H9 (cell line): Measurements from ENCODE around the gene GTF2E1. TPM values are rescaled to one million over a fixed set of nuclear protein-coding genes. Genes with fewer than 3 reads are reported as not detected.

Source experiments
- DNase-seq: peaks from one replicate; pipeline ENCODE4 v3.0.0-alpha.2; 2017
- H2AFZ ChIP-seq: one replicate; pipeline ENCODE4 v1.6.1; 2013; ENCODE audit warnings: mild to moderate bottlenecking, low read length, control low read depth, moderate library complexity
- H2AK5ac ChIP-seq: 2 replicates; pipeline ENCODE4 v1.6.1; 2013; ENCODE audit warnings: low read length, control low read depth, mixed read lengths; ENCODE audit not compliant: insufficient read length
- H2BK120ac ChIP-seq: one replicate; pipeline ENCODE4 v1.6.1; 2013; ENCODE audit warnings: low read depth, mild to moderate bottlenecking, low read length, control low read depth, inconsistent platforms; ENCODE audit not compliant: poor library complexity, severe bottlenecking
- H2BK12ac ChIP-seq: 2 replicates; pipeline ENCODE4 v1.6.1; 2013; ENCODE audit warnings: low read length, control low read depth, mixed read lengths, low read depth; ENCODE audit not compliant: insufficient read length
- H2BK15ac ChIP-seq: 2 replicates; pipeline ENCODE4 v1.6.1; 2013; ENCODE audit warnings: low read depth, low read length, control low read depth
- H2BK20ac ChIP-seq: one replicate; pipeline ENCODE4 v1.6.1; 2013; ENCODE audit warnings: low read depth, mild to moderate bottlenecking, low read length, control low read depth, inconsistent platforms; ENCODE audit not compliant: poor library complexity, severe bottlenecking
- H2BK5ac ChIP-seq: 2 replicates; pipeline ENCODE4 v1.6.1; 2013; ENCODE audit warnings: low read length, control low read depth, mixed read lengths; ENCODE audit not compliant: insufficient read length
- H3K14ac ChIP-seq: 2 replicates; pipeline ENCODE4 v1.6.1; 2013; ENCODE audit warnings: low read length, control low read depth; ENCODE audit not compliant: insufficient read depth
- H3K18ac ChIP-seq: 2 replicates; pipeline ENCODE4 v1.6.1; 2013; ENCODE audit warnings: low read depth, mild to moderate bottlenecking, mixed read lengths, low read length, control low read depth; ENCODE audit not compliant: insufficient read length
- H3K23ac ChIP-seq: 2 replicates; pipeline ENCODE4 v1.6.1; 2013; ENCODE audit warnings: low read length, control low read depth, mixed read lengths, low read depth; ENCODE audit not compliant: insufficient read length
- H3K23me2 ChIP-seq: 2 replicates; pipeline ENCODE4 v1.6.1; 2013; ENCODE audit warnings: low read depth, mild to moderate bottlenecking, mixed read lengths, low read length, control low read depth; ENCODE audit not compliant: insufficient read length, poor library complexity, severe bottlenecking
- H3K27ac ChIP-seq: 2 replicates; pipeline ENCODE4 v1.5.1; 2013; ENCODE audit warnings: low read length, control low read depth, mixed read lengths, low read depth; ENCODE audit not compliant: insufficient read length
- H3K27me3 ChIP-seq: 2 replicates; pipeline ENCODE4 v1.6.1; 2013; ENCODE audit warnings: low read length, control low read depth, inconsistent platforms; ENCODE audit not compliant: insufficient read depth
- H3K4ac ChIP-seq: 2 replicates; pipeline ENCODE4 v1.6.1; 2013; ENCODE audit warnings: low read depth, mild to moderate bottlenecking, control low read depth, inconsistent platforms, low read length, moderate library complexity
- H3K4me1 ChIP-seq: 2 replicates; pipeline ENCODE4 v1.6.1; 2013; ENCODE audit warnings: low read length, control low read depth, inconsistent platforms; ENCODE audit not compliant: insufficient read depth
- H3K4me2 ChIP-seq: 2 replicates; pipeline ENCODE4 v1.6.1; 2013; ENCODE audit warnings: low read length, control low read depth, mixed read lengths; ENCODE audit not compliant: insufficient read length, insufficient read depth
- H3K56ac ChIP-seq: 2 replicates; pipeline ENCODE4 v1.6.1; 2013; ENCODE audit warnings: low read depth, mild to moderate bottlenecking, mixed read lengths, low read length, control low read depth; ENCODE audit not compliant: insufficient read length
- H3K79me1 ChIP-seq: 2 replicates; pipeline ENCODE4 v1.6.1; 2013; ENCODE audit warnings: low read depth, mild to moderate bottlenecking, moderate library complexity, low read length, control low read depth, inconsistent platforms; ENCODE audit not compliant: insufficient read depth, poor library complexity, severe bottlenecking
- H3K79me2 ChIP-seq: 2 replicates; pipeline ENCODE4 v1.6.1; 2013; ENCODE audit warnings: low read length, control low read depth, inconsistent platforms; ENCODE audit not compliant: insufficient read depth
- H3K9ac ChIP-seq: 2 replicates; pipeline ENCODE4 v1.6.1; 2013; ENCODE audit warnings: low read length, control low read depth, mixed read lengths; ENCODE audit not compliant: insufficient read length; ENCODE audit errors: extremely low read depth
- H3K9me3 ChIP-seq: one replicate; pipeline ENCODE4 v1.6.1; 2013; ENCODE audit warnings: low read depth, low read length, inconsistent platforms; ENCODE audit not compliant: control insufficient read depth
- H3T11ph ChIP-seq: one replicate; pipeline ENCODE4 v1.6.1; 2013; ENCODE audit warnings: mild to moderate bottlenecking, low read length, control low read depth, inconsistent platforms
- H4K20me1 ChIP-seq: one replicate; pipeline ENCODE4 v1.6.1; 2013; ENCODE audit not compliant: control insufficient read depth, insufficient read length, insufficient read depth
- H4K5ac ChIP-seq: 2 replicates; pipeline ENCODE4 v1.6.1; 2013; ENCODE audit warnings: low read depth, mild to moderate bottlenecking, mixed read lengths, low read length, control low read depth; ENCODE audit not compliant: insufficient read length
- H4K8ac ChIP-seq: replicated peaks from 2 replicates; pipeline ENCODE4 v1.6.1; 2013; ENCODE audit warnings: low read length, control low read depth, mixed read lengths, low read depth; ENCODE audit not compliant: insufficient read length
- H4K91ac ChIP-seq: 2 replicates; pipeline ENCODE4 v1.6.1; 2013; ENCODE audit warnings: low read depth, mild to moderate bottlenecking, moderate library complexity, mixed read lengths, low read length, control low read depth; ENCODE audit not compliant: insufficient read length
- H3K27ac Mint-ChIP-seq, 3 experiments: 2 replicates in 2 of 3; 3 replicates in 1 of 3; pipeline ENCODE4 v1.8.0; 2020 to 2021; ENCODE audit warnings: mixed read lengths in 3 of 3, mild to moderate bottlenecking in 1 of 3, moderate library complexity in 1 of 3
- H3K27me3 Mint-ChIP-seq: 2 replicates; pipeline ENCODE4 v1.8.0; 2021; ENCODE audit warnings: low read depth, mild to moderate bottlenecking, moderate library complexity, mixed read lengths
- H3K36me3 Mint-ChIP-seq, 3 experiments: 2 replicates in 2 of 3; 3 replicates in 1 of 3; pipeline ENCODE4 v1.8.0; 2020 to 2021; ENCODE audit warnings: low read depth in 3 of 3, mixed read lengths in 3 of 3; ENCODE audit not compliant: insufficient read depth in 1 of 3
- H3K4me1 Mint-ChIP-seq, 2 experiments: 2 replicates each; pipeline ENCODE4 v1.8.0; 2020; ENCODE audit warnings: mixed read lengths in 2 of 2
- H3K4me3 Mint-ChIP-seq, 2 experiments: 2 replicates in 1 of 2; 3 replicates in 1 of 2; pipeline ENCODE4 v1.8.0; 2020 to 2021; ENCODE audit warnings: mild to moderate bottlenecking in 2 of 2, mixed read lengths in 2 of 2, moderate library complexity in 1 of 2
- H3K9me3 Mint-ChIP-seq, 2 experiments: 2 replicates in 1 of 2; 3 replicates in 1 of 2; pipeline ENCODE4 v1.8.0; 2020; ENCODE audit warnings: mild to moderate bottlenecking in 2 of 2, mixed read lengths in 2 of 2, moderate library complexity in 1 of 2
- CTCF ChIP-seq: fragments of 200-600 bp; sonication (generic); conservative IDR thresholded peaks from 3 replicates; pipeline ENCODE4 v1.8.0; 2021; ENCODE audit warnings: antibody characterized with exemption, mild to moderate bottlenecking
- WGBS: extraction: QIAGEN DNeasy Blood & Tissue Kit; methylation state at CpG from one replicate; pipeline ENCODE4 v1.1.7; 2013; ENCODE audit warnings: missing lambda C conversion rate, low lambda C conversion rate, mixed read lengths; ENCODE audit not compliant: insufficient read length; ENCODE audit errors: extremely low coverage; 5-methylcytosine and 5-hydroxymethylcytosine counted together
- total RNA-seq: library from RNA; stranded (reverse); gene quantifications from 2 replicates; pipeline ENCODE4 v1.2.1, GENCODE V29; 2021

Gene GTF2E1
- total RNA-seq, 1 experiment from 2014 or later = 88.8 TPM

- Histone ChIP-seq H4K91ac (no peak overlapping the region), H2BK15ac (no peak overlapping the region), H2BK120ac (no peak overlapping the region), H3K27me3 (no peaks in the 10 kb centered on the region), H3K23me2 (peaks cover 9% of the 10 kb centered on the region), H2BK5ac (peak overlapping the region; percentile 69), H4K8ac (no peak overlapping the region), H2BK12ac (no peak overlapping the region), H3K4me2 (peak overlapping the region; percentile 98), H2AFZ (no peak overlapping the region), H3T11ph (no peak overlapping the region), H3K18ac (peak overlapping the region; percentile 74), H2BK20ac (no peak overlapping the region), H3K4ac (no peak overlapping the region), H4K20me1 (no peaks in the 10 kb centered on the region), H3K9ac (peak overlapping the region; percentile 99), H3K23ac (no peak overlapping the region), H3K56ac (no peak overlapping the region), H3K14ac (peak overlapping the region; percentile 68), H4K5ac (no peak overlapping the region), H3K79me1 (peaks cover 9% of the 10 kb centered on the region), H3K9me3 (no peaks in the 10 kb centered on the region), H3K79me2 (peaks cover 30% of the 10 kb centered on the region; the same call in 1 of the 2 replicates), H2AK5ac (no peak overlapping the region), H3K27ac (peak overlapping the region; percentile 13), H3K4me1 (no peaks in the 10 kb centered on the region)
- WGBS = no CpG with 5 or more reads among the region's 26 CpGs
- H3K36me3 Mint-ChIP-seq = peaks cover 35 to 39% (median 36%) of the 10 kb centered on the region in 3 experiments
- H3K4me3 Mint-ChIP-seq = peak overlapping the region; percentile 86 to 96
- no peak for DNase-seq
- peaks cover 24 to 27% of the 10 kb centered on the region in 2 experiments for H3K4me1 Mint-ChIP-seq
- H3K27ac Mint-ChIP-seq = peak overlapping the region; percentile 99 to 100 (median 99)
- no peak for TF ChIP-seq CTCF
- H3K9me3 Mint-ChIP-seq = peaks cover 16 to 18% of the 10 kb centered on the region in 2 experiments
- H3K27me3 Mint-ChIP-seq = no peaks in the 10 kb centered on the region
Measured at GRCh38 chr3:120742849-120743365, 363 bp downstream of the GTF2E1 start.
